HG02870 (cell line): ENCODE results near the gene ZMPSTE24.
"Not testable (repeated sequence)": the region's sequence is repeated elsewhere in the genome, so short reads cannot be mapped to it uniquely, and the experiment has no call there.

Experiments used
- ATAC-seq: cut with Tn5 transposase; IDR thresholded peaks from one replicate; pipeline ENCODE4 v1.9.1; 2021; ENCODE audit warnings: mild to moderate bottlenecking, moderate library complexity; ENCODE audit not compliant: unreplicated experiment

Gene ZMPSTE24

GRCh38 chr1:40316595-40317393 lies 58.8 kb downstream of the ZMPSTE24 start, which contains the start of gene COL9A2:
TSS of gene COL9A2 (minus strand) at chr1:40317286. CDS start at chr1:40317197, 89 bp downstream.
- no peak for ATAC-seq

GRCh38 chr1:40317394-40318074 lies 59.5 kb downstream of the ZMPSTE24 start:
- ATAC-seq = no peak

- ATAC-seq = no peak
Measured at GRCh38 chr1:40318476-40318875, 60.4 kb downstream of the ZMPSTE24 start.

GRCh38 chr1:40318970-40319621 lies 61.1 kb downstream of the ZMPSTE24 start:
- no peak for ATAC-seq

- ATAC-seq = not testable (repeated sequence)
Measured at GRCh38 chr1:40331403-40331802, 73.4 kb downstream of the ZMPSTE24 start.

- ATAC-seq = no peak
Measured at GRCh38 chr1:40332695-40333094, 74.7 kb downstream of the ZMPSTE24 start.

- ATAC-seq = no peak
Measured at GRCh38 chr1:40337443-40337842, 79.4 kb downstream of the ZMPSTE24 start.

- ATAC-seq = no peak
Measured at GRCh38 chr1:40338745-40339419, 80.8 kb downstream of the ZMPSTE24 start.

GRCh38 chr1:40339420-40340323 lies 81.6 kb downstream of the ZMPSTE24 start:
- no peak for ATAC-seq

- ATAC-seq = no peak
Measured at GRCh38 chr1:40341491-40342380, 83.7 kb downstream of the ZMPSTE24 start.

GRCh38 chr1:40342381-40342717 lies 84.3 kb downstream of the ZMPSTE24 start:
- not testable (repeated sequence) for ATAC-seq
